CD8-positive, alpha-beta memory T cell (primary cell): Measurements from ENCODE around the gene ZNF853. TPM values are rescaled to one million over a fixed set of nuclear protein-coding genes. Genes with fewer than 3 reads are reported as not detected.
"Not testable (repeated sequence)": the region's sequence is repeated elsewhere in the genome, so short reads cannot be mapped to it uniquely, and the experiment has no call there.

Experiments used
- CTCF ChIA-PET: fragments of 350-600 bp; sonication (Branson Sonifier 250); formaldehyde crosslinking; loops from one replicate; lab custom pipeline; 2021; ENCODE audit warnings: antibody characterized with exemption; lab: Charles Lee
- POLR2A ChIA-PET: fragments of 350-600 bp; sonication (Branson Sonifier 250); formaldehyde crosslinking; loops from one replicate; lab custom pipeline; 2021; ENCODE audit warnings: antibody characterized with exemption; lab: Charles Lee
- DNase-seq, 5 donors: peaks; one replicate each; pipeline versions ENCODE4 v3.0.0 to v3.0.0-alpha.2; 2020 to 2022; ENCODE audit warnings: mixed read lengths in 1 of 5
- H3K27ac ChIP-seq: one replicate; pipeline ENCODE4 v1.7.0; 2013; ENCODE audit warnings: low read depth, mild to moderate bottlenecking, low read length, moderate library complexity
- H3K27me3 ChIP-seq: 2 replicates; pipeline ENCODE4 v1.7.0; 2013; ENCODE audit warnings: low read length, mild to moderate bottlenecking; ENCODE audit not compliant: insufficient read depth, poor library complexity, severe bottlenecking
- H3K36me3 ChIP-seq: 2 replicates; pipeline ENCODE4 v1.7.0; 2013; ENCODE audit warnings: mild to moderate bottlenecking, low read length, moderate library complexity; ENCODE audit not compliant: insufficient read depth
- H3K4me1 ChIP-seq: 2 replicates; pipeline ENCODE4 v1.7.0; 2013; ENCODE audit warnings: mild to moderate bottlenecking, low read length, moderate library complexity; ENCODE audit not compliant: insufficient read depth
- H3K4me3 ChIP-seq: 2 replicates; pipeline ENCODE4 v1.7.0; 2013; ENCODE audit warnings: mild to moderate bottlenecking, low read length
- H3K9me3 ChIP-seq: 2 replicates; pipeline ENCODE4 v1.7.0; 2013; ENCODE audit warnings: mild to moderate bottlenecking, low read length
- H3K27ac Mint-ChIP-seq, 8 donors: one replicate each; pipeline ENCODE4 v1.8.0; 2020 to 2021; ENCODE audit warnings: mixed read lengths in 8 of 8, mild to moderate bottlenecking in 6 of 8, inconsistent platforms in 3 of 8, moderate library complexity in 3 of 8
- H3K27me3 Mint-ChIP-seq, 2 donors: one replicate each; pipeline ENCODE4 v1.8.0; 2020 to 2021; ENCODE audit warnings: mixed read lengths in 2 of 2, mild to moderate bottlenecking in 1 of 2, moderate library complexity in 1 of 2
- H3K36me3 Mint-ChIP-seq, 3 donors: one replicate each; pipeline ENCODE4 v1.8.0; 2020 to 2021; ENCODE audit warnings: mixed read lengths in 3 of 3, inconsistent platforms in 1 of 3, mild to moderate bottlenecking in 1 of 3
- H3K4me1 Mint-ChIP-seq, 3 donors: one replicate each; pipeline ENCODE4 v1.8.0; 2020 to 2021; ENCODE audit warnings: mixed read lengths in 3 of 3, inconsistent platforms in 1 of 3, mild to moderate bottlenecking in 1 of 3
- H3K4me3 Mint-ChIP-seq, 7 donors: one replicate each; pipeline ENCODE4 v1.8.0; 2020 to 2021; ENCODE audit warnings: mixed read lengths in 7 of 7, mild to moderate bottlenecking in 6 of 7, moderate library complexity in 4 of 7, inconsistent platforms in 2 of 7
- H3K9me3 Mint-ChIP-seq, 5 donors: one replicate each; pipeline ENCODE4 v1.8.0; 2020 to 2022; ENCODE audit warnings: mixed read lengths in 5 of 5, mild to moderate bottlenecking in 3 of 5, moderate library complexity in 2 of 5, inconsistent platforms in 1 of 5
- polyA plus RNA-seq: library from polyadenylated mRNA; unstranded; fragments of 300-500 nt; fragmentation: Illumina TruSeq; gene quantifications from one replicate; pipeline ENCODE4 v1.2.3, GENCODE V29; 2021
- total RNA-seq, 2 experiments: library from RNA; stranded (reverse); gene quantifications; one replicate each; pipeline ENCODE4 v1.2.3, GENCODE V29; 2021

The ZNF853 gene
- total and polyA plus RNA-seq, 3 experiments from 2014 or later: 3.5 to 11.2 (median 4.5) TPM

GRCh38 chr7:6658618-6659345 is 43.4 kb downstream of the ZNF853 start:
- H3K27me3 ChIP-seq: no peaks in the 10 kb centered on the region
- Mint-ChIP-seq H3K4me3 (no peak overlapping the region), H3K4me1 (peaks cover 0 to 18% (median 6%) of the 10 kb centered on the region in 3 donors), H3K27ac (peak overlapping the region in 2 of 8 donors; percentile 29 to 58), H3K9me3 (peaks cover 0 to 3% (median 2%) of the 10 kb centered on the region in 5 donors), H3K27me3 (peaks cover 0 to 4% of the 10 kb centered on the region in 2 donors), H3K36me3 (peaks cover 0 to 12% (median 9%) of the 10 kb centered on the region in 3 donors)
- no peaks in the 10 kb centered on the region for H3K4me1 ChIP-seq
- H3K9me3 ChIP-seq: no peaks in the 10 kb centered on the region
- DNase-seq: no peak
- no peak overlapping the region for H3K27ac ChIP-seq
- ChIA-PET POLR2A (no interaction called here), CTCF (interaction anchor here (0.5 to 1.9 kb wide), 2 partner anchors 23 to 121 kb away, joined by 3 to 4 read pairs; no protein-coding TSS in a partner anchor)
- H3K36me3 ChIP-seq: no peaks in the 10 kb centered on the region
- H3K4me3 ChIP-seq: no peak overlapping the region

- H3K36me3 Mint-ChIP-seq: peaks cover 6 to 64% (median 16%) of the 10 kb centered on the region in 3 donors
- H3K4me3 Mint-ChIP-seq, H3K4me1 ChIP-seq, H3K36me3 ChIP-seq, H3K27ac ChIP-seq, H3K4me3 ChIP-seq, H3K27me3 ChIP-seq, POLR2A ChIA-PET, CTCF ChIA-PET, H3K27ac Mint-ChIP-seq, H3K4me1 Mint-ChIP-seq, DNase-seq: not testable (repeated sequence)
- peaks cover 39 to 69% (median 60%) of the 10 kb centered on the region in 5 donors for H3K9me3 Mint-ChIP-seq
- H3K27me3 Mint-ChIP-seq: peaks cover 8 to 16% of the 10 kb centered on the region in 2 donors
- H3K9me3 ChIP-seq: peaks cover 34% of the 10 kb centered on the region
These were observed 55.4 kb downstream of the ZNF853 start for GRCh38 chr7:6670851-6671250.

Other genes with a start within 250 kb of the ZNF853 start
- 100 to 1,000 TPM; 224 to 231 TPM for gene RAC1, start 241.1 kb upstream of the ZNF853 start, total RNA-seq
- 299 TPM for gene RAC1, start 241.1 kb upstream of the ZNF853 start, polyA plus RNA-seq
- 10 to 100 TPM; 16.1 to 16.4 TPM for gene DAGLB, start 167.7 kb upstream of the ZNF853 start, total RNA-seq
- gene DAGLB, start 167.7 kb upstream of the ZNF853 start, polyA plus RNA-seq: 9.7 TPM
- gene KDELR2, start 131.5 kb upstream of the ZNF853 start, total RNA-seq: 10 to 100 TPM; 67.7 to 68.9 TPM
- 51.3 TPM for gene KDELR2, start 131.5 kb upstream of the ZNF853 start, polyA plus RNA-seq
- under 1 TPM; 0.33 to 0.51 TPM for gene GRID2IP, start 64.1 kb upstream of the ZNF853 start, total RNA-seq
- not detected for gene GRID2IP, start 64.1 kb upstream of the ZNF853 start, polyA plus RNA-seq
- gene ZDHHC4, start 38.2 kb upstream of the ZNF853 start, total RNA-seq: 10 to 100 TPM; 31.6 to 34.9 TPM
- 57.6 TPM for gene ZDHHC4, start 38.2 kb upstream of the ZNF853 start, polyA plus RNA-seq
- gene INTS15, start 25.6 kb upstream of the ZNF853 start, total RNA-seq: 10 to 100 TPM; 45.8 to 47.3 TPM
- gene INTS15, start 25.6 kb upstream of the ZNF853 start, polyA plus RNA-seq: 46.9 TPM
- gene ZNF316, start 21.7 kb downstream of the ZNF853 start, total RNA-seq: 10 to 100 TPM; 26.5 TPM
- 5.2 TPM for gene ZNF316, start 21.7 kb downstream of the ZNF853 start, polyA plus RNA-seq
- gene ZNF12, start 91.3 kb downstream of the ZNF853 start, total RNA-seq: 10 to 100 TPM; 18.8 to 19.4 TPM
- 34.5 TPM for gene ZNF12, start 91.3 kb downstream of the ZNF853 start, polyA plus RNA-seq
- 1 to 10 TPM in 1 of 2 experiments, under 1 TPM in 1; 0.09 to 1.0 TPM for gene RSPH10B2, start 138.5 kb downstream of the ZNF853 start, total RNA-seq
- not detected for gene RSPH10B2, start 138.5 kb downstream of the ZNF853 start, polyA plus RNA-seq
- gene CCZ1B, start 210.7 kb downstream of the ZNF853 start, total RNA-seq: 10 to 100 TPM; 52.2 to 60.5 TPM
- 34.4 TPM for gene CCZ1B, start 210.7 kb downstream of the ZNF853 start, polyA plus RNA-seq